ENCODE results near the gene ZNRF3.
"Not testable (repeated sequence)": the region's sequence is repeated elsewhere in the genome, so short reads cannot be mapped to it uniquely, and the experiment has no call there.

The ZNRF3 gene

GRCh38 chr22:28905256-28905832 lies 22.0 kb downstream of the ZNRF3 start:
- DNase-seq = no peak
- intact Hi-C loops (cut with DNase I) = no loop called here

- intact Hi-C loops (cut with DNase I) = no loop called here
Measured at GRCh38 chr22:28906312-28906711, 22.9 kb downstream of the ZNRF3 start.

DNA sequence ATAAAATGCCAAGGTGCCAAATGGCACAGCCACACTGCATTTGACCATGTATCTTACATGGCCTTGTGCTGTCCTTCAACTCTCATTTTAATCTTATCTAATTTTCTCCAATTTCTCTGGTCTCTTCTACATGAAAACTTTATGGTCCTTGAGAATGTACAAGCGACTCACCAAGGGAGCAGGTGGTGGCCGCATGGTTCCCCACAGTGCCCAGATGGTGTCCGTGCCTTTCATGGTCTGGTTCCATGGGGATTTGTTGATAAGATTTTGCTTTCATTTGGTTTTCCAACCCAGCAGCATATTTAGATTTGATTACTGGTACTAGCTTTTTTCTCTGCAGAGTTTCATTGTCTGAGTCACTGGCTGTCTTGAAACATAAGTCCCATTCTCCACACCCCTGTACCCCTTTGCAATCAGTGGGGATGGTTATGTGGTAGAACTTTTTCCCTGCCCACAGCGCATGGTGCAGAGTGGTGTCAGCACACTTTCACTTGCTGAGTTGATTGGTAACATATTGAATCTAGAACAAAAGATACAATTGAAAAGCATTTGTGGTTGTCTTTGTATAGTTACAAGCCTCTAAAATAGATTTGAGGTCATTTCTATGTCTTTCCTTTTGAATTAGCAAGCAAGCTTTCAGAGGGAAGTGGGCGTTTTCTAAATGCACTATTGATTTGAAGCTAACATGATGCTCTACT lies 24.1 kb downstream of the ZNRF3 start:
- no peak for DNase-seq
- intact Hi-C loops (cut with DNase I) = no loop called here

More at GRCh38 chr22:28906312-28906711, 22.9 kb downstream of the ZNRF3 start:
- DNase-seq = no peak

DNA sequence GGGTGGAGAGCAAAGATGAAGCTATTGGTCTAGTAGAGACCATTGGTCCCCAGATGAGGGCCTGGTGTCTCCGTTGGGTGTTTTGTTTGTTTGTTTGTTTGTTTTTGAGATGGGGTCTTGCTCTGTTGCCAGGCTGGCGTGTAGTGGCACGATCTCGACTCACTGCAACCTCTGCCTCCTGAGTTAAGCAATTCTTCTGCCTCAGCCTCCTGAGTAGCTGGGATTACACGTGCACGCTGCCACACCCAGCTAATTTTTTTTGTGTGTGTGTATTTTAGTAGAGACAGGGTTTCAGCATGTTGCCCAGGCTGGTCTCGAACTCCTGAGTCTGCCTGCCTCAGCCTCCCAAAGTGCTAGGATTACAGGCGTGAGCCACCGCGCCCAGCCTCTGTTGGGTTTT lies 25.4 kb downstream of the ZNRF3 start:
- DNase-seq = peak in 1 of 10 donors; percentile 39
- intact Hi-C loops (cut with DNase I) = not testable (repeated sequence)

DNA sequence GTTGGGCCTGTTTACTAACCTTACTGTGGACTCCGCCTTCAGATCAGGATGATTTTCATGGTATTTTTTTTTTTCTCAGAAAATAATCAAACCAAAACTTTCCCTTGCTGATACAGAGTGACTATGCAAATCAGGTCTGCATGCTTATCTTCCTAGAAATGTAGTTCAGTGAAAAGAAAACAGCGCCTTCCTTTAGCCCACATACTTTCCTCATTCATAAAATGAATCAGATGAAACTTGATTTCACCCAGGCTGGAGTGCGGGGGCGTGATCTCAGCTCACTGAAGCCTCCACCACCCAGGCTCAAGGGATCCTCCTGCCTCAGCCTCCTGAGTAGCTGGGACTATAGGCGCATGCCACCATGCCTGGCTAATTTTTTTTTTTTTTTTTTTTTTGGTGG lies 26.0 kb downstream of the ZNRF3 start:
- peak in 2 of 10 donors; percentile 53 to 67 for DNase-seq
- intact Hi-C loops (cut with DNase I) = no loop called here

DNA sequence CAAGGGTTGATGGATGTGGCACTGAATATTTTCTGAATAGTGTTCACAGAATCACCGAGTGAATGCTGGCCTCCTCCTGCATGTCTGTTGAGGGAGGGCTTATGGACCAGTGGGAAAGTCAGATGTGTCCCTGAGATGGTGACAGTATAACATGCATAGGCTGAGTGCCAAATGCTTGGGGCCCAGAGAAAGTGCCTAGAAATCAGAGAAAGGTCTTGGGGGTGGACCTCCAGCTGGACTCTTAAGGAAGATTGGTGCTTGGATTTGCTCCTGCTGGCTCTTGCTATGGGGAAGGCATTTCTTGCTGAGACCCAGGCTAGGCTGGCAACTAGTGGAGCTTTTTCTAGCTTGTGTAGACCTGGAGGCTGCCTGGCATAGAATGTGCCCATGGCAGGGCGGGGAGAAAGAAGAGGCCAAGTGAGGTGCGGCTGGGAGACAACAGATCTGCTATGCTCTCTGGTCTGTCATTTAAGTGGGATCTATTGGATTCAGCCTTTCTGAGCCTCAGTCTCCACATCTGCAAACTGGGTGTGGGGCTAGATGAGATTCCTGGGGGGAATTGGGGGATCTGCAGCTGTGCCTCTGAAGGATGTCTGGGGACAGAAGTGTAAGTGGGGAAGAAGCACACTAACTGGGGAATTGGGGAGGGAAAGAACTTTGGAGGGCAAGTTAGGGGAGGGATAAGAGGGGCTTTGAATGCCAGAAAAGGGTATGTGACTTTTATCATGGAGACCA lies 27.4 kb downstream of the ZNRF3 start:
- intact Hi-C loops (cut with DNase I) = no loop called here
- DNase-seq = no peak

DNA sequence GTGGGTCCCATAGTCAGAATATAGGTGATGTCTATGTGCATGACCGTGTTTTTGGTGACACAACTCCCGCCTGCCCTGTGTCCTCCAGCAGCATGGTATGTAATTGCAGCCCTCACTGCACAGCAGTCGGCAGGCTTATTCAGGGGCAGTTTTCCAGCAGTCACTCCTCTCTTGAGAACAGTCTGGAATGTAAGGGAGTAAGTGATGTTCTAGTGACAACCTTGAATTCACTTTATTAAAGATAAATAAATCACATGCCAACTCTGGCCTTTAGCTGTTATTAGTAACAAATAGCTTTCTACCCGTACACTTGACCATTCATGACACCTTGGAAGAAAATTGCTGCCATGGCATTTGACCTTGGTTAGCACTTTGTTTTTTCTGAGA lies 27.9 kb downstream of the ZNRF3 start:
- intact Hi-C loops (cut with DNase I) = no loop called here

DNA sequence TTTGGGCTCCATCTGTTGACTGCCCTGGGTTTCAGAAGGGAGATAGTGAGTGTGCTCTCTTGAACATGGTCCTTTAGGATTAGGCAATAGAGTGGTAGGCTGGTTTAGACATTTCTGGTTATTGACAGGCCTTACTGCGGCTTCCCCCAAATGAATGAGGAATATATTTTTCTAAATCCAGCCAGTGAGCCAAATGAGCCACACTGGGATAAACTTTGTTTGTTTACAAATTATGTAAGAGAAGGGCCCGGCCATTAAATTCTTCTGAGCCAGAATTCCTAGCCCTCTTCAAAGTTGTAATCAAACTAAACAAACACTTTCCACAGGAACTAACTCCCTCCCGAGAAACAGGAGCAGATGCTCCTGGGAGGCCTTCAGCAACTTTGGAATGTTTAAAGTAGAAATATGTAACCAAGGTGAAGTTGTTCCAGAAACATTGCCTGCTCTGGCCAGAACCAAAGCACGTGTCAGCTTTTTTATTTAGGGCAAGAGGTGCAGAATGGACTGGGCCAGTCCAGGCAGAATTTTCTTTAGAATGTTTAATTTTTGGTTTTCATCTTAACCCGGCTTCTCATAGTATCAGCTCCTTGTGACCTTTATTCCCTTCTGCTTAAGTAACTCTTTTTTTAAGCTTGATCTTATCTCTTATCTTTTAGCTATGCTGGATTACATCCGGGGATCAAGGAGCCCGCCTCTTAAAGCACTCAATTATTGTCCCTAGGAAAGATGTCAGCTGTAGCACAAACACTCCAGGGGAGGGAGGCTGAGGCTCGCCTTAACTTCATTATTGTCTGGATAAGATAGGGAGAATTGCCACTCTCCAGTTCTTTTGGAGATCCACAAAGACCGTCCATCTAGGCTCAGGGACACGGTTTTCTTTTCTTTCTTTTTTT lies 28.7 kb downstream of the ZNRF3 start:
- intact Hi-C loops (cut with DNase I) = no loop called here
- peak in 1 of 10 donors; percentile 8 for DNase-seq

More for the DNA sequence above, 27.9 kb downstream of the ZNRF3 start:
- no peak for DNase-seq

GRCh38 chr22:28914201-28914600 lies 30.8 kb downstream of the ZNRF3 start:
- peak in 1 of 10 donors; percentile 16 for DNase-seq
- intact Hi-C loops (cut with DNase I) = no loop called here

GRCh38 chr22:28915969-28916368 lies 32.6 kb downstream of the ZNRF3 start:
- intact Hi-C loops (cut with DNase I) = no loop called here
- DNase-seq = no peak

- intact Hi-C loops (cut with DNase I) = no loop called here
- peak in 5 of 10 donors; percentile 35 to 85 (median 45) for DNase-seq
Measured at GRCh38 chr22:28917747-28918549, 34.6 kb downstream of the ZNRF3 start.

DNA sequence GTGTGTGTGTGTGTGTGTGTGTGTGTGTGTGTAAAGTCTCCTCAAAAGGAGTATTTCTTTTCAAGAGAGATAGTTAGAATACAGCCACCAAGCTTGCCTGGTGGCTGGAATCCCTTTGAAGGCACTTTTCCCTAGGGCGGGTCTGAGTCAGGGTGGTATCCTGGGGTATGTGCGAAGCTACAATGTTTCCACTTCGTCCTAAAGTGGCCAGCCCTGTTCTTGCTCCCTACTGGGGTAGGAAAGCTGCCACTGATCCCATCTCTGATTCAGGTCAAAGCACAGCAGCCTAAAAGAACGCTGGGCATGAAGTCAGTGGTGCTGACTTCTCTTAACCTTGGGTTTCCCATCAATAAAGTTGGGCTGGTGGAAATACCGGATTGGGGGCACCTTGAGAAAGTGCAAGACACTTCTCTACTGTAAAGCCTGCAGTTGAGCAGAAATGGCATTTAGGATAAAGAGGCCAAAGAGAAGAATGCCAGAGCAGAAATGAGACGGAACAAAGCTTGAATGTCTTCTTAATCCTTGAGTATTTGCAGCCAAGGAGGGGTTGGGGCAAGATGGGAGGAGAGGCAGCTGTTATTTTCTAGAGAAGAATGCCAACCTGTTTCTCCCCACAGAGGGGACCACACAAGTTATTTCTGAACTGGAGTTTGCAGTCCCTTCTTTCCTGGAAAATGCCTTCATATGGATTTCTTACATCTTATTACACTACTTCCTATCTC lies 35.3 kb downstream of the ZNRF3 start:
- no peak for DNase-seq
- intact Hi-C loops (cut with DNase I) = no loop called here

DNA sequence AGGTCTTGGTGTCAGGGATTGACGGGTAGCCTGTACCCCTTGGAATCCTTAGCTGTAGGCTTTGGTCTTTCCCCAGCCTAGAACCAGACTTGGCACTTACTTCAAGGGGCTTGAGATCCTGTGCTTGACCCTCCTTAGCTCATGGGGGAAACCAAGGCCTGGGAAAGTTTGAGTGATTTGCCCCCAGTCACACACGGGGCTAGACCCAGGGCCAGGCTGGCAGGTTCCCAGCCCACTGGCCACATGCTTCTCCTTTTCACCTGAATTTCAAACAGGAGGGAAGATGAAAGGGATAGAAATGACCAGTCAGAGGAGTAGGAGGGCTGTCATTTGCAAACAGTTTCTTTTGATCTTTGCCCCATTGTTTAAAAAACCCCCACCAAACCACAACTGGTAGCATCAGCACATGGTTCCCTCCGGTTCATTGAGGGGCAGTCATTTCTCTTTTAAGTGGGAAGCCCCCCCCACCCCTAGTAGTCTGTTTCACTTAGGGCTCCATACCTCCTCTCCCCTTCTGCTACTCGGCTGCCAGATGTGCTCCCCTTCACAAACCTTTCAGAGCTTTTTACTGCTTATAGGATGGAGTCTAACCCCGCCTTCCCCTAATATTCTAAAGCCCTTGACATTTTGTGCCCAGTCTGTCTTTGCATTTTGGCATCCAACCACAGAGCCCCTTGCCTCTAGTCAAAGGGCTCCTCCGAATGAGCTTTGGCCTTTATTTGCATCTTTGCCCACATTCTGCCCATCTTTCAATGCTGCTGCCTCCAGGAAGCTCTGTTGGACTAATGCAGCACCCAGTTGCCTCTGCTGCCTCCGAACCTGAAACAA lies 37.6 kb downstream of the ZNRF3 start:
- intact Hi-C loops (cut with DNase I) = no loop called here

DNA sequence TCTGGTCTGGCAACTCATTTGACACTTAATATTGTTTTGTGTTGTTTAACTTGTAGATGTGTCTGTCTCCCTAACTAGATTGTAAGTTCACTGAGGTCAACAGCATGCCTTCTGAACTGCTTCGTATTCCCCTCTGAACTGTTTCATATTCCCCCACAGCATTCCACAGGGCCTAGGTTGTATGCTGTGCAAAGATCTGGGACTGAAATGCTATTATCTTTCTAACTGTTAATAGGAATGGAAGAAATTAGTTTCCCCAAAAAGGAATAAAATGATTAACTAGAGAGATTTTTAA lies 38.2 kb downstream of the ZNRF3 start:
- intact Hi-C loops (cut with DNase I) = no loop called here
- DNase-seq = no peak

More for the DNA sequence above, 37.6 kb downstream of the ZNRF3 start:
- no peak for DNase-seq

- intact Hi-C loops (cut with DNase I) = no loop called here
- no peak for DNase-seq
Measured at GRCh38 chr22:28922540-28923244, 39.3 kb downstream of the ZNRF3 start.

DNA sequence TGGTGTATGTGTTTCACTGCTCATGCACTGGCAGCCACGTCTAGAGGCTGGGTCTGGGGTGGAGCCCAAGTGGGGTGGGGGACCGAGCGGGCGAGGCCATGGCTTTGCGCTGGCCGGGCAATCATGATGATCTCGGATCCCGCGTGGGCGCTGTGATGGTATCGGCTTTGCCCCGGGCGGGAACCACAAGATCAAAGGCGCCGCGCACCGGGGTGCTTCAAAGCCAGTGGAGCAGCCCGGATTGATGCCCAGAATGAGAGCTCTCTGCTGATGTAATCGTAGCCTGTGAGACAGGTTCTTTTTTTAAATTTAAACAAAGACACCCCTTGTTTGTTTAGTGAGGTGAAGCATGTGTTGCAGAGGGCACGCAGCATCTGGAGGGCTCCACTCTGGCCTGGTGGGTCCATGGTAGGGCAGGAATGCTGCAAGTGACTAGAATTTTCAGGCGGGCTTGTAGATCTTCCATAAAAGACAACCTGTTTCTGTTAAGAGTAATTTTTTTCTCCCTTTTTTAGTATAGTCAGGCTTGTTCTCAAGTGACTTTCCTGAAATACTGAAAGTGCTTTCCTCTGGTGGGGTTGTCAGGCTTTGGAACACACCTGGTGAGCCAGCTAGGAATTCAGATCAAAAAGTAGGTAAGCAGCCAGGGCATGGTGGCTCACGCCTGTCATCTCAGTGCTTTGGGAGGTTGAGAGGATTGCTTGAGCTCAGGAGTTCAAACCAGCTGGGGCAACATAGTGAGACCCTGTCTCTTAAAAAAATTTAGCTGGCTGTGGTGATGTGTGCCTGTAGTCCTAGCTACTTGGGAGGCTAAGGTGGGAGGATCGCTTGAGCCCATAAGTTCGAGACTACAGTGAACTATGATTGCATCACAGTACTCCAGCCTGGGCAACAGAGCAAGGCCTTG lies 40.7 kb downstream of the ZNRF3 start:
- intact Hi-C loops (cut with DNase I) = no loop called here
- peak in 8 of 10 donors; percentile 18 to 90 (median 56) for DNase-seq

- no peak for DNase-seq
- intact Hi-C loops (cut with DNase I) = no loop called here
Measured at GRCh38 chr22:28925916-28926315, 42.5 kb downstream of the ZNRF3 start.

All from posterior cingulate gyrus (tissue), 11 donors.